ENCODE results near the gene IFI44. TPM values are rescaled to one million over a fixed set of nuclear protein-coding genes. Genes with fewer than 3 reads are reported as not detected.

IFI44 gene
- total and polyA plus RNA-seq, 9 donors: 7.3 to 40.7 (median 25.9) TPM

GRCh38 chr1:78672428-78672827, 22.8 kb downstream of the IFI44 start:
- WGBS, 3 donors: 98 to 100% (median 100%) methylated on average over 1 of the region's 1 CpG
- intact Hi-C loops (cut with DNase I): loop anchor here in 3 of 4 donors (5.0 to 10.0 kb wide), 3 partner anchors 48 to 528 kb away; partner anchors contain the start of gene IFI44L (in 1 of the 3)
- no peaks in the 10 kb centered on the region for H3K4me1 ChIP-seq (ENCODE audit: insufficient read depth)
- no peak for TF ChIP-seq EP300 (IDR thresholded peaks at IDR 0.05)
- no peak for TF ChIP-seq CTCF (IDR thresholded peaks at IDR 0.05)
- no peak for TF ChIP-seq POLR2A (IDR thresholded peaks at IDR 0.05)
- DNase-seq: no peak
- no peak overlapping the region for H3K27ac ChIP-seq
- H3K9me3 ChIP-seq: no peaks in the 10 kb centered on the region
- no peaks in the 10 kb centered on the region for H3K27me3 ChIP-seq
- H3K36me3 ChIP-seq: no peaks in the 10 kb centered on the region
- no peak overlapping the region for H3K4me3 ChIP-seq

GRCh38 chr1:78673120-78673519, 23.5 kb downstream of the IFI44 start:
- no peak overlapping the region for H3K27ac ChIP-seq
- H3K36me3 ChIP-seq: no peaks in the 10 kb centered on the region
- DNase-seq: no peak
- no peak overlapping the region for H3K4me3 ChIP-seq
- WGBS, 3 donors: 97 to 98% (median 97%) methylated on average over 5 of the region's 5 CpGs
- H3K27me3 ChIP-seq: no peaks in the 10 kb centered on the region
- intact Hi-C loops (cut with DNase I): loop anchor here in 3 of 4 donors (5.0 to 10.0 kb wide), 3 partner anchors 48 to 528 kb away; partner anchors contain the start of gene IFI44L (in 1 of the 3)
- H3K9me3 ChIP-seq: no peaks in the 10 kb centered on the region
- H3K4me1 ChIP-seq (ENCODE audit: insufficient read depth): no peaks in the 10 kb centered on the region
- TF ChIP-seq EP300 (IDR thresholded peaks at IDR 0.05) (no peak), POLR2A (IDR thresholded peaks at IDR 0.05) (no peak), CTCF (IDR thresholded peaks at IDR 0.05) (no peak)

GRCh38 chr1:78676347-78676982, 26.8 kb downstream of the IFI44 start:
- H3K4me3 ChIP-seq: no peak overlapping the region
- H3K36me3 ChIP-seq: no peaks in the 10 kb centered on the region
- intact Hi-C loops (cut with DNase I): loop anchor here in 3 of 4 donors (1.0 to 10.0 kb wide), 4 partner anchors 52 to 532 kb away; partner anchors contain the start of gene IFI44L (in 2 of the 3)
- no peak overlapping the region for H3K27ac ChIP-seq
- H3K27me3 ChIP-seq: no peaks in the 10 kb centered on the region
- DNase-seq: peak in 4 of 5 donors; percentile 21 to 66 (median 29)
- no peaks in the 10 kb centered on the region for H3K9me3 ChIP-seq
- H3K4me1 ChIP-seq (ENCODE audit: insufficient read depth): no peaks in the 10 kb centered on the region
- TF ChIP-seq CTCF (IDR thresholded peaks at IDR 0.05) (peak; percentile 74 to 82 (median 80)), POLR2A (IDR thresholded peaks at IDR 0.05) (no peak)
- 28 to 39% (median 30%) methylated on average over 9 of the region's 9 CpGs for WGBS, 3 donors

GRCh38 chr1:78676993-78677392, 27.4 kb downstream of the IFI44 start:
- intact Hi-C loops (cut with DNase I): loop anchor here in 3 of 4 donors (1.0 to 10.0 kb wide), 4 partner anchors 52 to 532 kb away; partner anchors contain the start of gene IFI44L (in 2 of the 3)
- Histone ChIP-seq H3K36me3 (no peaks in the 10 kb centered on the region), H3K4me1 (ENCODE audit: insufficient read depth) (no peaks in the 10 kb centered on the region), H3K27me3 (no peaks in the 10 kb centered on the region), H3K9me3 (no peaks in the 10 kb centered on the region), H3K4me3 (no peak overlapping the region), H3K27ac (no peak overlapping the region)
- WGBS, 3 donors: 70 to 83% (median 81%) methylated on average over 3 of the region's 3 CpGs
- no peak for DNase-seq
- no peak for TF ChIP-seq EP300 (IDR thresholded peaks at IDR 0.05)
- TF ChIP-seq CTCF (IDR thresholded peaks at IDR 0.05): no peak
- no peak for TF ChIP-seq POLR2A (IDR thresholded peaks at IDR 0.05)
